ENCODE results near the gene GNAS. TPM values are rescaled to one million over a fixed set of nuclear protein-coding genes. Genes with fewer than 3 reads are reported as not detected.
A peak's percentile ranks its signal among the peaks of the same experiment; 100 is the strongest.

GNAS gene
- polyA plus RNA-seq, 3 donors from 2014 or later, result 70.1 to 127 (median 107) TPM

- DNase-seq, result no peak
- peak overlapping the region in 2 of 5 donors; percentile 75 to 80 for H3K4me3 Mint-ChIP-seq
- no peaks in the 10 kb centered on the region for H3K36me3 Mint-ChIP-seq
- peaks cover 8 to 9% of the 10 kb centered on the region in 2 donors for H3K4me1 Mint-ChIP-seq
- H3K9me3 Mint-ChIP-seq, result no peaks in the 10 kb centered on the region
- no peak overlapping the region for H3K27ac Mint-ChIP-seq
- H3K27me3 Mint-ChIP-seq (ENCODE audit: low read depth in 3 of 3), result peaks cover 2 to 9% (median 9%) of the 10 kb centered on the region in 3 donors
Measured at GRCh38 chr20:58886546-58886945, 34.0 kb downstream of the GNAS start.

GRCh38 chr20:58888103-58888502 lies 35.6 kb downstream of the GNAS start:
- H3K4me1 Mint-ChIP-seq, result peaks cover 13 to 18% of the 10 kb centered on the region in 2 donors
- no peaks in the 10 kb centered on the region for H3K9me3 Mint-ChIP-seq
- peak overlapping the region; percentile 74 to 84 (median 80) for H3K27ac Mint-ChIP-seq
- H3K4me3 Mint-ChIP-seq, result peak overlapping the region; percentile 78 to 85 (median 81)
- no peaks in the 10 kb centered on the region for H3K36me3 Mint-ChIP-seq
- no peak for DNase-seq
- H3K27me3 Mint-ChIP-seq (ENCODE audit: low read depth in 3 of 3), result peaks cover 9 to 20% (median 13%) of the 10 kb centered on the region in 3 donors

- DNase-seq, result peak; percentile 82 to 87 (median 87)
- Mint-ChIP-seq H3K9me3 (no peaks in the 10 kb centered on the region), H3K27me3 (ENCODE audit: low read depth in 3 of 3) (peaks cover 9 to 20% (median 11%) of the 10 kb centered on the region in 3 donors), H3K4me1 (peaks cover 20 to 25% of the 10 kb centered on the region in 2 donors), H3K36me3 (no peaks in the 10 kb centered on the region), H3K27ac (peak overlapping the region; percentile 79 to 87 (median 82)), H3K4me3 (peak overlapping the region; percentile 78 to 85 (median 81))
Measured at GRCh38 chr20:58888521-58889333, 36.2 kb downstream of the GNAS start.

GRCh38 chr20:58889334-58889760 lies 36.8 kb downstream of the GNAS start:
- H3K36me3 Mint-ChIP-seq, result no peaks in the 10 kb centered on the region
- H3K4me1 Mint-ChIP-seq, result peaks cover 26 to 31% of the 10 kb centered on the region in 2 donors
- peak overlapping the region; percentile 85 to 91 (median 88) for H3K4me3 Mint-ChIP-seq
- DNase-seq, result peak in 1 of 3 donors; percentile 10
- H3K9me3 Mint-ChIP-seq, result no peaks in the 10 kb centered on the region
- H3K27me3 Mint-ChIP-seq (ENCODE audit: low read depth in 3 of 3), result peaks cover 9 to 20% (median 11%) of the 10 kb centered on the region in 3 donors
- H3K27ac Mint-ChIP-seq, result peak overlapping the region; percentile 79 to 94 (median 89)

GRCh38 chr20:58889798-58890517 lies 37.4 kb downstream of the GNAS start:
- Mint-ChIP-seq H3K36me3 (no peaks in the 10 kb centered on the region), H3K4me3 (peak overlapping the region; percentile 92 to 98 (median 95)), H3K27me3 (ENCODE audit: low read depth in 3 of 3) (peaks cover 9 to 20% (median 11%) of the 10 kb centered on the region in 3 donors), H3K27ac (peak overlapping the region; percentile 84 to 98 (median 96)), H3K4me1 (peaks cover 32 to 37% of the 10 kb centered on the region in 2 donors), H3K9me3 (no peaks in the 10 kb centered on the region)
- DNase-seq, result peak in 2 of 3 donors; percentile 15 to 25

GRCh38 chr20:58890518-58891085 lies 38.1 kb downstream of the GNAS start:
- Mint-ChIP-seq H3K36me3 (no peaks in the 10 kb centered on the region), H3K4me3 (peak overlapping the region; percentile 88 to 97 (median 95)), H3K9me3 (no peaks in the 10 kb centered on the region), H3K27me3 (ENCODE audit: low read depth in 3 of 3) (peaks cover 9 to 20% (median 11%) of the 10 kb centered on the region in 3 donors), H3K4me1 (peaks cover 38 to 43% of the 10 kb centered on the region in 2 donors), H3K27ac (peak overlapping the region; percentile 87 to 96 (median 96))
- DNase-seq, result peak; percentile 65 to 73 (median 71)

- peaks cover 44 to 49% of the 10 kb centered on the region in 2 donors for H3K4me1 Mint-ChIP-seq
- H3K4me3 Mint-ChIP-seq, result peak overlapping the region; percentile 63 to 82 (median 75)
- peak overlapping the region in 4 of 6 donors; percentile 69 to 88 (median 80) for H3K27ac Mint-ChIP-seq
- no peaks in the 10 kb centered on the region for H3K9me3 Mint-ChIP-seq
- no peaks in the 10 kb centered on the region for H3K36me3 Mint-ChIP-seq
- H3K27me3 Mint-ChIP-seq (ENCODE audit: low read depth in 3 of 3), result peaks cover 9 to 20% (median 11%) of the 10 kb centered on the region in 3 donors
- DNase-seq, result peak; percentile 64 to 72 (median 71)
Measured at GRCh38 chr20:58891086-58891717, 38.7 kb downstream of the GNAS start.

GRCh38 chr20:58891718-58892140 lies 39.2 kb downstream of the GNAS start:
- peak overlapping the region; percentile 88 to 98 (median 94) for H3K27ac Mint-ChIP-seq
- H3K9me3 Mint-ChIP-seq, result no peaks in the 10 kb centered on the region
- peak overlapping the region; percentile 90 to 97 (median 94) for H3K4me3 Mint-ChIP-seq
- H3K27me3 Mint-ChIP-seq (ENCODE audit: low read depth in 3 of 3), result peaks cover 9 to 20% (median 11%) of the 10 kb centered on the region in 3 donors
- DNase-seq, result peak in 1 of 3 donors; percentile 31
- no peaks in the 10 kb centered on the region for H3K36me3 Mint-ChIP-seq
- H3K4me1 Mint-ChIP-seq, result peaks cover 47 to 55% of the 10 kb centered on the region in 2 donors

- H3K4me3 Mint-ChIP-seq, result peak overlapping the region; percentile 90 to 97 (median 94)
- no peaks in the 10 kb centered on the region for H3K36me3 Mint-ChIP-seq
- peaks cover 53 to 61% of the 10 kb centered on the region in 2 donors for H3K4me1 Mint-ChIP-seq
- DNase-seq, result peak; percentile 59 to 65 (median 63)
- H3K27me3 Mint-ChIP-seq (ENCODE audit: low read depth in 3 of 3), result peaks cover 9 to 20% (median 11%) of the 10 kb centered on the region in 3 donors
- H3K27ac Mint-ChIP-seq, result peak overlapping the region; percentile 88 to 98 (median 94)
- no peaks in the 10 kb centered on the region for H3K9me3 Mint-ChIP-seq
Measured at GRCh38 chr20:58892141-58892931, 39.8 kb downstream of the GNAS start.

- no peak for DNase-seq
- H3K27me3 Mint-ChIP-seq (ENCODE audit: low read depth in 3 of 3), result peaks cover 9 to 18% (median 11%) of the 10 kb centered on the region in 3 donors
- H3K36me3 Mint-ChIP-seq, result no peaks in the 10 kb centered on the region
- peak overlapping the region; percentile 90 to 97 (median 94) for H3K4me3 Mint-ChIP-seq
- H3K4me1 Mint-ChIP-seq, result peaks cover 51 to 61% of the 10 kb centered on the region in 2 donors
- peak overlapping the region; percentile 88 to 98 (median 94) for H3K27ac Mint-ChIP-seq
- no peaks in the 10 kb centered on the region for H3K9me3 Mint-ChIP-seq
Measured at GRCh38 chr20:58892932-58893224, 40.4 kb downstream of the GNAS start.

- peaks cover 50 to 62% of the 10 kb centered on the region in 2 donors for H3K4me1 Mint-ChIP-seq
- peak overlapping the region; percentile 74 to 97 (median 93) for H3K4me3 Mint-ChIP-seq
- peaks cover 9 to 16% (median 11%) of the 10 kb centered on the region in 3 donors for H3K27me3 Mint-ChIP-seq (ENCODE audit: low read depth in 3 of 3)
- H3K27ac Mint-ChIP-seq, result peak overlapping the region; percentile 53 to 88 (median 82)
- no peak for DNase-seq
- H3K9me3 Mint-ChIP-seq, result no peaks in the 10 kb centered on the region
- H3K36me3 Mint-ChIP-seq, result no peaks in the 10 kb centered on the region
Measured at GRCh38 chr20:58893355-58894120, 41.0 kb downstream of the GNAS start.
